LoVo (cell line): Measurements from ENCODE around the gene CCL8.
"Not testable (repeated sequence)": the region's sequence is repeated elsewhere in the genome, so short reads cannot be mapped to it uniquely, and the experiment has no call there.

ENCODE experiments used
- DNase-seq: peaks from one replicate; pipeline ENCODE4 v3.0.0-alpha.2; 2016; ENCODE audit warnings: low spot score

The CCL8 gene

GRCh38 chr17:34314279-34314678 is 5.0 kb upstream of the CCL8 start:
- no peak for DNase-seq

- DNase-seq = no peak
Measured at GRCh38 chr17:34318474-34318873, 761 bp upstream of the CCL8 start.

- DNase-seq = no peak
Measured at GRCh38 chr17:34321964-34322363, 2.7 kb downstream of the CCL8 start.

GRCh38 chr17:34327580-34327979 is 8.3 kb downstream of the CCL8 start:
- DNase-seq = not testable (repeated sequence)

- no peak for DNase-seq
Measured at GRCh38 chr17:34337701-34338100, 18.5 kb downstream of the CCL8 start.

- DNase-seq = no peak
Measured at GRCh38 chr17:34339138-34339770, 20.0 kb downstream of the CCL8 start.

- no peak for DNase-seq
Measured at GRCh38 chr17:34341916-34342315, 22.7 kb downstream of the CCL8 start.

GRCh38 chr17:34347063-34347462 is 27.8 kb downstream of the CCL8 start:
- DNase-seq = no peak

GRCh38 chr17:34349751-34350150 is 30.5 kb downstream of the CCL8 start:
- no peak for DNase-seq

- no peak for DNase-seq
Measured at GRCh38 chr17:34351096-34351495, 31.9 kb downstream of the CCL8 start.

- DNase-seq = no peak
Measured at GRCh38 chr17:34352191-34352590, 33.0 kb downstream of the CCL8 start.

GRCh38 chr17:34354637-34355036 is 35.4 kb downstream of the CCL8 start:
- DNase-seq = no peak

- DNase-seq = no peak
Measured at GRCh38 chr17:34356194-34356593, 37.0 kb downstream of the CCL8 start, which contains the start of gene CCL13. Gene CCL13 (plus strand): TSS chr17:34356480. CDS start chr17:34356527, 47 bp downstream.

GRCh38 chr17:34357398-34357797 is 38.2 kb downstream of the CCL8 start:
- no peak for DNase-seq

- no peak for DNase-seq
Measured at GRCh38 chr17:34358631-34359030, 39.4 kb downstream of the CCL8 start.

- no peak for DNase-seq
Measured at GRCh38 chr17:34360601-34361270, 41.5 kb downstream of the CCL8 start.

- peak; percentile 77 for DNase-seq
Measured at GRCh38 chr17:34361478-34362061, 42.3 kb downstream of the CCL8 start.

- DNase-seq = no peak
Measured at GRCh38 chr17:34363183-34363661, 44.0 kb downstream of the CCL8 start, which contains the start of gene CCL1. Gene CCL1 (minus strand): TSS chr17:34363233. CDS start chr17:34363161, 72 bp downstream.

GRCh38 chr17:34364751-34365150 is 45.5 kb downstream of the CCL8 start:
- DNase-seq = no peak

GRCh38 chr17:34365340-34365739 is 46.1 kb downstream of the CCL8 start:
- DNase-seq = no peak

GRCh38 chr17:34366010-34366409 is 46.8 kb downstream of the CCL8 start:
- DNase-seq = no peak

GRCh38 chr17:34366529-34367107 is 47.4 kb downstream of the CCL8 start:
- no peak for DNase-seq
